ENCODE results near the gene PTCHD1.

Gene PTCHD1

DNA sequence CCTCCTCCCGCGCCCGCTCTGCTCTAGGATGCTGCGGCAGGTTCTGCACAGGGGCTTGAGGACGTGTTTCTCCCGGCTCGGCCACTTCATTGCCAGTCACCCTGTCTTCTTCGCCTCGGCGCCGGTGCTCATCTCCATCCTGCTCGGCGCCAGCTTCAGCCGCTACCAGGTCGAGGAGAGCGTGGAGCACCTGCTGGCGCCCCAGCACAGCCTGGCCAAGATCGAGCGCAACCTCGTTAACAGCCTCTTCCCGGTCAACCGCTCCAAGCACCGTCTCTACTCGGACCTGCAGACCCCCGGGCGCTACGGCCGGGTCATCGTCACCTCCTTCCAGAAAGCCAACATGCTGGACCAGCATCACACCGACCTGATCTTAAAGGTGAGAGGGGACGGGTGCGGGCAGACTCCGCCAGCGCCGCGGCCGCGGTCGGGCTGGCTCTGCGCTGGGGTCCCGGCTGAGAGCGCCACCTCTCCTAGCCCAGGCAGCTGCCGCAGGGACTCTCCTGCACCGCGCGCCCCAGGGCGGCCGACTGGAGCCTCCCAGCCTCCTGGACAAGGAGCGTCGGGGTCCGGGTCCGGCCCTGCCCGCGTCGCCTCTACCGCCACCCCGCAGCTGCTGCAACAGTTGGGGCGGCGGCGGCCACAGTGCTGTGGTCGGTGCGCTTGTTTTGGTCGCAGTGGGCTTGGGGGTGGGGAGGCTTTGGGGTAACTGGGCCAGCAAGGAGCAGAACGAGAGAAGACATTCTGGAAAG lies at the start of gene PTCHD1:
PTCHD1 (plus strand) TSS at position 2 of the 752 bp plus-strand sequence; CDS start at position 29, 27 bp downstream.
- in situ Hi-C loops (cut with HindIII; ENCODE audit: low sequenced_read_pairs): no loop called here

- in situ Hi-C loops (cut with HindIII; ENCODE audit: low sequenced_read_pairs): no loop called here
These were observed 47.9 kb upstream of the PTCHD1 start for GRCh38 chrX:23286731-23287130.

GRCh38 chrX:23287191-23287725 lies 47.4 kb upstream of the PTCHD1 start:
- in situ Hi-C loops (cut with HindIII; ENCODE audit: low sequenced_read_pairs): no loop called here

GRCh38 chrX:23292354-23292987 lies 42.2 kb upstream of the PTCHD1 start:
- in situ Hi-C loops (cut with HindIII; ENCODE audit: low sequenced_read_pairs): no loop called here

- in situ Hi-C loops (cut with HindIII; ENCODE audit: low sequenced_read_pairs): no loop called here
These were observed 41.5 kb upstream of the PTCHD1 start for GRCh38 chrX:23292988-23293651.

DNA sequence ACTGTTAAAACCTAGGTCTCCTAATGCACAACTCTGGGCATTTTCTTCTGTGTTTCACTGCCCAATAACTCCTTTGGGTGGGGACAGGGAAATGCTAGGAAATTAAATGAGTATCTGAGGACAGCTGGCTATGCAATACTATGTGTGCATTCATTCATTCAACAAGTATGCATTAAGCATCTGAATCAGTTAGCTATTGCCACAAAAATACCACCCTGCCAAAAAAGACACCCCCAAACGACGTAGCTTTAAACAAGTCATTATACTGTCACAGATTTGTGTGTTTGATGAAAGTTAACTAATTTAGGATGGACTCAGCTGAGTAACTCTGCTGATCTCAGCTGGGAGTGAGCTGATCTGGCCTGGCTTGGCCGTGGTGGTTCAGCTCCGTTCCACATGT lies 29.8 kb upstream of the PTCHD1 start:
- in situ Hi-C loops (cut with HindIII; ENCODE audit: low sequenced_read_pairs): no loop called here

GRCh38 chrX:23311731-23312130 lies 22.9 kb upstream of the PTCHD1 start:
- in situ Hi-C loops (cut with HindIII; ENCODE audit: low sequenced_read_pairs): no loop called here

DNA sequence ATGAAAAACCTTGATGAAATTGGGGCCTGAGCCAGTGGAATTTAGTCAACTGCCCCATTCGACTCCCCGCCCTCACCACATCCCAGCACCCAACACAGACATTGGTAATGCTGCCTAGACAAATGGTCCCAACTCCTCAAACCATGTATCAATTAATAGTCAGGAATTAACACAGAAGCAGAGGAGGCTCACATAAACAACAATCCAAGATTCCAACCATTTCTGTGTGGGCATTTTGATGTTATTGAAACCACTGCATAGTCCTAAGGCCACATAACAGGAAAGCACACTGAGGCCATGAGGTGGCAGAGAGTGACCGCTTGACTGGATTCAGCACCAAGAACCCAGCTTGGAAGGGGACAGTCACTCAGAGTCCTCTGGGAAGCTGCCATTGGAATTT lies 22.5 kb upstream of the PTCHD1 start:
- in situ Hi-C loops (cut with HindIII; ENCODE audit: low sequenced_read_pairs): no loop called here

DNA sequence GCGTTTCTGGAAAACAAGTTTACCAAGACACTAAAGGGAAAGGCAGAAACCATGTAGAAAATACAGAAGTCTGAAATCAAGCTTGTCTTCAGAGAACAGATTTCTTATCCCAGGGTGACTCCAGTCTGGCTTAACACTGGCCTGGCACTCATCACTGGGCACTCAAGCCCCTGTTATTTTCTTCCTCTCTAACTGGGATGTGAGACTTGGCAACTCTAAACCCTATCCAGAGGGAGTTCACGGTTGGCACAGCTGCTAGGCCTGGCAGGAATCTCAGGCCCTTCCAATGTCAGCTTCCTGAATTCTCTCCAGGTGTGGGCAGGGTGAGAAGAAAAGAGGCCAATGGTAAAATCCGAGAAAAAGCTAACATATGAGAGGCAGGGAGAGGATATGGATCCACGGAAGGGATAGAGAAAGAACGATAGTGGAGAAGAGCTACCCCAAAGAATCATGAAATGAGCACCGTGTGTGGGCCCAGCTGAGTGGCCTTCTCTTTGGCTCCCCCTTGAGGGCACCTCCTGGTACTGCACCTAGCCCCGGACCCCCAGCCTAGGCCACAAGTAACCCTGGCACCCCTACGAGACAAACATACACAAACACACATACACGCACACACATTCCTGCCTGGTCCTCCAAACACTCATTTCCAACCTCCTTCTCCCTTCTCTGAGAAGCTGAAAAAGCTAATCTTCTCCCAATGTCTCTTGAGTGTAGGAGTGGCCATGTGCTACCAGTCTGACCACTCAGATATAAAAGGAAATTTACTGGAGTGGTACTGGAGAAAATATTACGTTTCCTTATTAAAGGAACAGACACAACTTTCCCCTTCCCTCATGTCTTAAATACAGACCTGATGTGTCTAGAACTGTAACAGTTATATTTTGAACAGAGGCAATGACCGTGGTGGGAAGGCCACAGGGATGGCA lies 16.6 kb upstream of the PTCHD1 start:
- in situ Hi-C loops (cut with HindIII; ENCODE audit: low sequenced_read_pairs): no loop called here

DNA sequence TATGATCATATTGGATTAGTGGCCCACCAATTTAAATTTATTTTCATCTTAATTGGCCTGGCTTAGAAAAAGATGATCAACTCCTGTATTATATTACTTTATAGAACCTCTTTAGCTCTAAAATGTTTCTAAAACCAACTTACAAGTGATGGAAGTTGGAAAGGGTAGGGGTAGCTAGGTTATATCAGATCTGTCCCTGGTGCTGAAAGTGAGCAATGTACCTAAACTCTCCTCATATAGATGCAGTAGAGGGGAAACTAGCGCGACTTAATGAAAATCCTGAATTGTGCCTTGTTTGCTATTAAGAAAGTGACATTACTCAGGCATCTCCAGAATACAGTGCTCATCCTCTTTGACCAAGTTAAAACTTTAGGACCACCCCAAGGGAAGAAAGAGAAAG lies 7.5 kb upstream of the PTCHD1 start:
- in situ Hi-C loops (cut with HindIII; ENCODE audit: low sequenced_read_pairs): no loop called here

GRCh38 chrX:23331701-23332100 lies 2.9 kb upstream of the PTCHD1 start:
- in situ Hi-C loops (cut with HindIII; ENCODE audit: low sequenced_read_pairs): no loop called here

DNA sequence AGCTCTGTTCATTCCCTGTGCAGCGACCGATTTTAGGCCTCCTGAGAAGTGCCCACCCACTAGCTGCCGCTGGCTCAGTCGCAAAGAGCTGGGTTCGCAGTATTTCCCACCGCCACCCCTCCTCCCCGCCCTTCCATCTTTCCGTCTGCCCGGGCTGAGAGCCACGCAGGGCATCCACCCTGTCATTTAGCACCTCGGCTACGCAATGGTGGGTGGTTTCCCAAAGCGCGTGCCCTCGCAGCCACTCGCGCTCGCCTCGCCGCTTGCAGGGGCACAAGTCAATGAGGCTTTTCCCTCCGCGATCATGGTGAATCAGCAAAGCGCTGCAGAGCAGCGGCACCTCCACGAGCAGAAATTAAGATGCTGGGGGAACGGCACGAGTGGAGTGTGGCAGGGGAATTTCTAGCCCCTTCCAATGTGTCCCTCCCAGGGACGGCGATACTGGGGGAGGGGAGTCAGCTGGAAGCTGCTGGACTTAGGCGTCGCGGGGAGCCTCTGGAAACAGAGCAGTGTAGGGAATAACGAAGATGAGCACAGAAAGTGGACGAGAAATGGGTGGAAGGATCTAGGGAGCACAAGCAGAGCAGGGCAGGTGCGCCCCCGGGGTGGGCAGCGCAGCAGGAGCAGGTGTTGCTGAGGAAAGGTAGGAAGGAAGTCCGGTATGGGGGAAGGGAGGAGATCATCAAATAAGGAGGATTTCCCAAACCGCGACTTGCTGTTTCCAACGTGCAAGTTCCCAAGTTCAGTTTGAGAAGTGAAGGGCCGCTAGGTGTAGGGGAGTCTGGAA lies 2.4 kb upstream of the PTCHD1 start:
- in situ Hi-C loops (cut with HindIII; ENCODE audit: low sequenced_read_pairs): no loop called here

DNA sequence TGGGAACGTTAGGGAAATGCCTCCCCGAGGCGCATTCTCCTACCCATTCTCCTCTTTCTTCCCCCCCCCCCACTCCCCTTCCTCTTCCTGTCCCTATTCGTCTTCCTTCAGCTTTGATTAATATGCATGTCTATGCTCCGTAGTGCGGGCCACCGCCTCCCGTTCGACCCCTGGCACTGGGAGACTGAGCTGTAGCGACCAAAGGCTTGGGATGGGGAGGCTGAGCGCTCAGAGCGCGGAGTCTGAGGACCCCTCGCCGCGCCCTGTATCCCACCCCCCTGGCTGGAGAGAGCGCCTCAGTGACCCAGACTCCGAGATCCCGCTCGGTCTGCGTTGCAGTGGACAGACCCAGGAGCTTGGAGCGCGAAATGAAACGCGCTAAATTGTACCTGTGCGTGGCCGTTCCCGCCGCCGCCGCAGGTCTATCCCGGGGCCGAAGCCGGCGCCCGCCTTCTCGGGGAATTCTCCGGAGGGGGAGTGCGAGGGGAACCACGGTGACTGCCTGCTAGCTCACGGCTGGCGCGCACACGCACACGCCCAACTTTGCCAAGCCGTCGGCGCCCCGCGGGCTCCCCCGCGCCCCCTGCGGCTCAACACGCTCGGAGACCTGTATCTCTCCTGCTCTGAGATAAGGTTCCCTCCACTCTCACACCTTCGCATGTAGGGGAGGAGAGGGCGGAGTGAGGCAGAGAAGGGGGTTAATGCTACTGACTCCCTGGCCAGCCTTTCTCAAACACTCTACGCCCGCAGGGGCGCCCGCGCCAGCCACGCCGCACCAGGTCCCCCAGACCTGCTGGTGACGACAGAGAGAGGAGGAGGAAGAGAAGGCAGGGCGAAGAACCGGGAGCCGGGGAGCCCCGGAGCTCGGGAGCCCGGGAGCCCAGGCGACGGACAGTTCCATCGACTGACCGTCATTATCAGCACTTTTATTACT lies 1.5 kb upstream of the PTCHD1 start:
- in situ Hi-C loops (cut with HindIII; ENCODE audit: low sequenced_read_pairs): no loop called here

GRCh38 chrX:23333842-23334520 lies 668 bp upstream of the PTCHD1 start:
- in situ Hi-C loops (cut with HindIII; ENCODE audit: low sequenced_read_pairs): no loop called here

- in situ Hi-C loops (cut with HindIII; ENCODE audit: low sequenced_read_pairs): no loop called here
These were observed 165 bp upstream of the PTCHD1 start for GRCh38 chrX:23334521-23334847.

GRCh38 chrX:23338334-23338733 lies 3.7 kb downstream of the PTCHD1 start:
- in situ Hi-C loops (cut with HindIII; ENCODE audit: low sequenced_read_pairs): no loop called here

GRCh38 chrX:23341452-23341851 lies 6.8 kb downstream of the PTCHD1 start:
- in situ Hi-C loops (cut with HindIII; ENCODE audit: low sequenced_read_pairs): no loop called here

- in situ Hi-C loops (cut with HindIII; ENCODE audit: low sequenced_read_pairs): no loop called here
These were observed 9.7 kb downstream of the PTCHD1 start for GRCh38 chrX:23344238-23344903.
